Erythroblast (primary cell): Measurements from ENCODE around the gene FILIP1L.

Source experiments
- GATA1 ChIP-seq: IDR thresholded peaks from 2 replicates; pipeline ENCODE4 v1.6.1; 2011; ENCODE audit warnings: low read depth, mild to moderate bottlenecking, control low read depth, low read length, moderate library complexity
- POLR2A ChIP-seq: IDR thresholded peaks from 2 replicates; pipeline ENCODE4 v1.6.1; 2011; ENCODE audit warnings: mild to moderate bottlenecking, low read length

DNA sequence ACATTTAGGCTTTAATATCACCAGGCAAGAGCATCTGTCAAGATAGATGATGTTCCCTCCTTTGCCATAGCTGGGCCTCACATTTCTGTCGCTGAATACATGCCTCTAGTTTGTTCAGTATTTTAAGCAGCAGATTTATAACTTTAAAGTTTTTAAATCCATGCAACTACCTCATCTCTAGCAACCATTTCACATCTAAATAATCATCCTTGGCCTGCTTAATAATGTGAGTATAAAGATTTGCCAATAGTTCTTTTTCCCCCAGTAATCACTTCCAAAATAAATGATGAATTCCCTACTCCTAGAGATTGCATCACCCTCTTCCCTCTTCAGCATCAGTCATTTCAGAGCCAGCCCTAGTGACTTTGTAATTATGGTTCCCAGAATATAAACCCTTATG is 36.2 kb upstream of the FILIP1L start:
- TF ChIP-seq POLR2A (no peak), GATA1 (no peak)
